ENCODE results near the gene TCHH.

DNA sequence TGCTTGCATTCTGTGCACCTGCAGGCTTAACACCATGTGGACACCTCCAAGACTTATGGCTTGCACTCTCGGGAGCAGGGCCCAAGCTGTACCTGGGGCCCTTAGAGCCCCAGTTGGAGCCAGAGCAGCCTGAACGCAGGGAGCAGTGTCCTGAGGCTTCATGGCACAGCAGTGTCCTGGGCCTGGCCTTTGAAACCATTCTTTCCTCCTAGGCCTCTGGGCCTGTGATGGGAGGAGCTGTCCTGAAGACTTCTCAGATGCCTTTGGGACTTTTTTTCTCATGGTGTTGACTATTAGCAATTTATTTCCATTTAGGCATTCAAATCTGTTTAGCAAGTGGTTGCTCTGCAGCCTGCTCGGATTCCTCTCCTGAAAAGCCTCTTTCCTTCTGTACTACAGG lies 32.8 kb upstream of the TCHH start:
- TF ChIP-seq, protein P1, sequence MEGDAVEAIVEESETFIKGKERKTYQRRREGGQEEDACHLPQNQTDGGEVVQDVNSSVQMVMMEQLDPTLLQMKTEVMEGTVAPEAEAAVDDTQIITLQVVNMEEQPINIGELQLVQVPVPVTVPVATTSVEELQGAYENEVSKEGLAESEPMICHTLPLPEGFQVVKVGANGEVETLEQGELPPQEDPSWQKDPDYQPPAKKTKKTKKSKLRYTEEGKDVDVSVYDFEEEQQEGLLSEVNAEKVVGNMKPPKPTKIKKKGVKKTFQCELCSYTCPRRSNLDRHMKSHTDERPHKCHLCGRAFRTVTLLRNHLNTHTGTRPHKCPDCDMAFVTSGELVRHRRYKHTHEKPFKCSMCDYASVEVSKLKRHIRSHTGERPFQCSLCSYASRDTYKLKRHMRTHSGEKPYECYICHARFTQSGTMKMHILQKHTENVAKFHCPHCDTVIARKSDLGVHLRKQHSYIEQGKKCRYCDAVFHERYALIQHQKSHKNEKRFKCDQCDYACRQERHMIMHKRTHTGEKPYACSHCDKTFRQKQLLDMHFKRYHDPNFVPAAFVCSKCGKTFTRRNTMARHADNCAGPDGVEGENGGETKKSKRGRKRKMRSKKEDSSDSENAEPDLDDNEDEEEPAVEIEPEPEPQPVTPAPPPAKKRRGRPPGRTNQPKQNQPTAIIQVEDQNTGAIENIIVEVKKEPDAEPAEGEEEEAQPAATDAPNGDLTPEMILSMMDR (conservative IDR thresholded peaks at IDR 0.05 in 1 of 2, IDR thresholded peaks at IDR 0.05 in 1 of 2; ENCODE audit: low read depth in 1 of 2, low read length in 2 of 2): no peak
- no peak for TF ChIP-seq EZH2 (IDR thresholded peaks at IDR 0.05; ENCODE audit: low read length, missing control alignments)

All from fibroblast of lung (primary cell).